Measurements from ENCODE around the gene KIAA2012. TPM values are rescaled to one million over a fixed set of nuclear protein-coding genes. Genes with fewer than 3 reads are reported as not detected.

Gene KIAA2012
- total and polyA plus RNA-seq, 5 donors: not detected

- H3K27me3 ChIP-seq (ENCODE audit: control insufficient read depth, insufficient read depth): no peaks in the 10 kb centered on the region
- ATAC-seq: peak; percentile 25 to 81
- H3K9me3 ChIP-seq (ENCODE audit: control insufficient read depth, low read length): no peaks in the 10 kb centered on the region
- no peak for DNase-seq
- intact Hi-C loops (cut with DNase I): no loop called here
- peaks cover 4% of the 10 kb centered on the region for H3K4me1 ChIP-seq (ENCODE audit: control insufficient read depth, insufficient read depth, low read length)
- H3K4me3 ChIP-seq (ENCODE audit: low read length): no peak overlapping the region
- H3K27ac ChIP-seq (ENCODE audit: low read length): no peak overlapping the region
- 53% methylated on average over 4 of the region's 4 CpGs for WGBS
These were observed 76.9 kb downstream of the KIAA2012 start for GRCh38 chr2:202149936-202150335.

GRCh38 chr2:202152104-202152715 lies 79.2 kb downstream of the KIAA2012 start:
- intact Hi-C loops (cut with DNase I): no loop called here
- no peak for ATAC-seq
- Histone ChIP-seq H3K4me3 (ENCODE audit: low read length) (no peak overlapping the region), H3K4me1 (ENCODE audit: control insufficient read depth, insufficient read depth, low read length) (peaks cover 4% of the 10 kb centered on the region), H3K27me3 (ENCODE audit: control insufficient read depth, insufficient read depth) (no peaks in the 10 kb centered on the region), H3K27ac (ENCODE audit: low read length) (no peak overlapping the region), H3K9me3 (ENCODE audit: control insufficient read depth, low read length) (no peaks in the 10 kb centered on the region)
- no peak for DNase-seq
- WGBS: 48% methylated on average over 5 of the region's 5 CpGs

- DNase-seq (no peak), ATAC-seq (no peak)
- no peaks in the 10 kb centered on the region for H3K9me3 ChIP-seq (ENCODE audit: control insufficient read depth, low read length)
- H3K4me3 ChIP-seq (ENCODE audit: low read length): no peak overlapping the region
- H3K27ac ChIP-seq (ENCODE audit: low read length): no peak overlapping the region
- intact Hi-C loops (cut with DNase I): no loop called here
- no peaks in the 10 kb centered on the region for H3K4me1 ChIP-seq (ENCODE audit: control insufficient read depth, insufficient read depth, low read length)
- H3K27me3 ChIP-seq (ENCODE audit: control insufficient read depth, insufficient read depth): no peaks in the 10 kb centered on the region
- 77% methylated on average over 9 of the region's 9 CpGs for WGBS
These were observed 81.6 kb downstream of the KIAA2012 start for GRCh38 chr2:202154613-202155012.

GRCh38 chr2:202157211-202157990 lies 84.3 kb downstream of the KIAA2012 start:
- Histone ChIP-seq H3K9me3 (ENCODE audit: control insufficient read depth, low read length) (no peaks in the 10 kb centered on the region), H3K4me1 (ENCODE audit: control insufficient read depth, insufficient read depth, low read length) (no peaks in the 10 kb centered on the region), H3K27ac (ENCODE audit: low read length) (no peak overlapping the region), H3K4me3 (ENCODE audit: low read length) (no peak overlapping the region), H3K27me3 (ENCODE audit: control insufficient read depth, insufficient read depth) (no peaks in the 10 kb centered on the region)
- no peak for ATAC-seq
- intact Hi-C loops (cut with DNase I): no loop called here
- DNase-seq: no peak
- WGBS: 66% methylated on average over 4 of the region's 4 CpGs

GRCh38 chr2:202158796-202159195 lies 85.7 kb downstream of the KIAA2012 start:
- H3K4me3 ChIP-seq (ENCODE audit: low read length): no peak overlapping the region
- DNase-seq (no peak), ATAC-seq (no peak)
- intact Hi-C loops (cut with DNase I): no loop called here
- H3K9me3 ChIP-seq (ENCODE audit: control insufficient read depth, low read length): no peaks in the 10 kb centered on the region
- H3K27ac ChIP-seq (ENCODE audit: low read length): no peak overlapping the region
- WGBS: 69% methylated on average over 5 of the region's 5 CpGs
- H3K27me3 ChIP-seq (ENCODE audit: control insufficient read depth, insufficient read depth): no peaks in the 10 kb centered on the region
- H3K4me1 ChIP-seq (ENCODE audit: control insufficient read depth, insufficient read depth, low read length): no peaks in the 10 kb centered on the region

GRCh38 chr2:202161151-202161835 lies 88.2 kb downstream of the KIAA2012 start:
- 36% methylated on average over 8 of the region's 8 CpGs for WGBS
- no peak overlapping the region for H3K4me3 ChIP-seq (ENCODE audit: low read length)
- H3K4me1 ChIP-seq (ENCODE audit: control insufficient read depth, insufficient read depth, low read length): no peaks in the 10 kb centered on the region
- peak overlapping the region; percentile 38 for H3K27ac ChIP-seq (ENCODE audit: low read length)
- intact Hi-C loops (cut with DNase I): no loop called here
- DNase-seq: no peak
- H3K27me3 ChIP-seq (ENCODE audit: control insufficient read depth, insufficient read depth): no peaks in the 10 kb centered on the region
- no peaks in the 10 kb centered on the region for H3K9me3 ChIP-seq (ENCODE audit: control insufficient read depth, low read length)
- ATAC-seq: peak in 1 of 2 donors; percentile 38

- H3K4me3 ChIP-seq (ENCODE audit: low read length): no peak overlapping the region
- no peak overlapping the region for H3K27ac ChIP-seq (ENCODE audit: low read length)
- H3K27me3 ChIP-seq (ENCODE audit: control insufficient read depth, insufficient read depth): no peaks in the 10 kb centered on the region
- ATAC-seq (no peak), DNase-seq (no peak)
- intact Hi-C loops (cut with DNase I): no loop called here
- 73% methylated on average over 3 of the region's 3 CpGs for WGBS
- no peaks in the 10 kb centered on the region for H3K4me1 ChIP-seq (ENCODE audit: control insufficient read depth, insufficient read depth, low read length)
- no peaks in the 10 kb centered on the region for H3K9me3 ChIP-seq (ENCODE audit: control insufficient read depth, low read length)
These were observed 91.4 kb downstream of the KIAA2012 start for GRCh38 chr2:202164411-202164810.

- H3K27me3 ChIP-seq (ENCODE audit: control insufficient read depth, insufficient read depth): no peaks in the 10 kb centered on the region
- H3K4me1 ChIP-seq (ENCODE audit: control insufficient read depth, insufficient read depth, low read length): no peaks in the 10 kb centered on the region
- no peak overlapping the region for H3K4me3 ChIP-seq (ENCODE audit: low read length)
- no peaks in the 10 kb centered on the region for H3K9me3 ChIP-seq (ENCODE audit: control insufficient read depth, low read length)
- WGBS: 83% methylated on average over 5 of the region's 5 CpGs
- ATAC-seq (no peak), DNase-seq (no peak)
- no peak overlapping the region for H3K27ac ChIP-seq (ENCODE audit: low read length)
- intact Hi-C loops (cut with DNase I): no loop called here
These were observed 92.2 kb downstream of the KIAA2012 start for GRCh38 chr2:202165208-202165607.

GRCh38 chr2:202165945-202166344 lies 92.9 kb downstream of the KIAA2012 start:
- Histone ChIP-seq H3K4me1 (ENCODE audit: control insufficient read depth, insufficient read depth, low read length) (no peaks in the 10 kb centered on the region), H3K27ac (ENCODE audit: low read length) (no peak overlapping the region), H3K9me3 (ENCODE audit: control insufficient read depth, low read length) (no peaks in the 10 kb centered on the region), H3K27me3 (ENCODE audit: control insufficient read depth, insufficient read depth) (no peaks in the 10 kb centered on the region), H3K4me3 (ENCODE audit: low read length) (no peak overlapping the region)
- 60% methylated on average over 1 of the region's 1 CpG for WGBS
- no peak for ATAC-seq
- intact Hi-C loops (cut with DNase I): no loop called here
- no peak for DNase-seq

GRCh38 chr2:202169131-202169530 lies 96.1 kb downstream of the KIAA2012 start:
- Histone ChIP-seq H3K27me3 (ENCODE audit: control insufficient read depth, insufficient read depth) (no peaks in the 10 kb centered on the region), H3K27ac (ENCODE audit: low read length) (no peak overlapping the region), H3K4me3 (ENCODE audit: low read length) (no peak overlapping the region), H3K4me1 (ENCODE audit: control insufficient read depth, insufficient read depth, low read length) (no peaks in the 10 kb centered on the region), H3K9me3 (ENCODE audit: control insufficient read depth, low read length) (no peaks in the 10 kb centered on the region)
- ATAC-seq: no peak
- intact Hi-C loops (cut with DNase I): loop anchor here in 1 of 4 donors (2.0 kb wide), 1 partner anchor 20 kb away; no protein-coding TSS in a partner anchor
- no peak for DNase-seq

GRCh38 chr2:202169832-202170424 lies 96.9 kb downstream of the KIAA2012 start:
- intact Hi-C loops (cut with DNase I): loop anchor here (2.0 to 10.0 kb wide), 6 partner anchors 19 to 375 kb away; partner anchors contain the start of genes FZD7 (in 3 of the 4) and CDK15 (in 1 of the 4)
- 90% methylated on average over 8 of the region's 8 CpGs for WGBS
- H3K4me3 ChIP-seq (ENCODE audit: low read length): no peak overlapping the region
- H3K9me3 ChIP-seq (ENCODE audit: control insufficient read depth, low read length): no peaks in the 10 kb centered on the region
- ATAC-seq (no peak), DNase-seq (no peak)
- H3K27ac ChIP-seq (ENCODE audit: low read length): no peak overlapping the region
- no peaks in the 10 kb centered on the region for H3K27me3 ChIP-seq (ENCODE audit: control insufficient read depth, insufficient read depth)
- H3K4me1 ChIP-seq (ENCODE audit: control insufficient read depth, insufficient read depth, low read length): no peaks in the 10 kb centered on the region
